Progenitor cell of endocrine pancreas (in vitro differentiated cells): ENCODE data around the gene PPP2R5C. TPM values are rescaled to one million over a fixed set of nuclear protein-coding genes. Genes with fewer than 3 reads are reported as not detected.
A peak's percentile ranks its signal among the peaks of the same experiment; 100 is the strongest.

Experiments
- DNase-seq: peaks from one replicate; pipeline ENCODE4 v3.0.0; 2021; ENCODE audit warnings: low spot score; ENCODE audit not compliant: unreplicated experiment
- H3K27ac Mint-ChIP-seq: 2 replicates; pipeline ENCODE4 v1.8.0; 2021; ENCODE audit warnings: mild to moderate bottlenecking, moderate library complexity, mixed read lengths
- H3K27me3 Mint-ChIP-seq: 2 replicates; pipeline ENCODE4 v1.8.0; 2021; ENCODE audit warnings: mixed read lengths
- H3K36me3 Mint-ChIP-seq: 2 replicates; pipeline ENCODE4 v1.8.0; 2022; ENCODE audit warnings: mixed read lengths; ENCODE audit not compliant: insufficient read depth
- H3K4me1 Mint-ChIP-seq: 2 replicates; pipeline ENCODE4 v1.8.0; 2021; ENCODE audit warnings: low read depth, mixed read lengths
- H3K4me3 Mint-ChIP-seq: 2 replicates; pipeline ENCODE4 v1.8.0; 2021; ENCODE audit warnings: low read depth, mild to moderate bottlenecking, moderate library complexity, mixed read lengths
- H3K9me3 Mint-ChIP-seq: 2 replicates; pipeline ENCODE4 v1.8.0; 2021; ENCODE audit warnings: low read depth, mixed read lengths
- CTCF ChIP-seq: fragments of 200-600 bp; sonication (generic); IDR thresholded peaks from one replicate; pipeline ENCODE4 v1.5.0; 2021; ENCODE audit warnings: antibody characterized with exemption, mild to moderate bottlenecking; ENCODE audit not compliant: unreplicated experiment
- total RNA-seq: library from RNA; stranded (reverse); gene quantifications from 2 replicates; pipeline ENCODE4 v1.2.1, GENCODE V29; 2021

Gene PPP2R5C
- total RNA-seq, 1 donor from 2014 or later: 120 TPM

GRCh38 chr14:101755591-101756324, 5.8 kb upstream of the PPP2R5C start:
- H3K4me1 Mint-ChIP-seq: no peaks in the 10 kb centered on the region
- H3K27me3 Mint-ChIP-seq: peaks cover 42% of the 10 kb centered on the region
- no peaks in the 10 kb centered on the region for H3K36me3 Mint-ChIP-seq
- H3K9me3 Mint-ChIP-seq: peaks cover 6% of the 10 kb centered on the region
- no peak for TF ChIP-seq CTCF
- H3K27ac Mint-ChIP-seq: no peak overlapping the region
- DNase-seq: no peak
- no peak overlapping the region for H3K4me3 Mint-ChIP-seq

- Mint-ChIP-seq H3K36me3 (no peaks in the 10 kb centered on the region), H3K4me1 (no peaks in the 10 kb centered on the region), H3K27ac (no peak overlapping the region), H3K27me3 (peaks cover 39% of the 10 kb centered on the region), H3K9me3 (peaks cover 6% of the 10 kb centered on the region), H3K4me3 (no peak overlapping the region)
- no peak for TF ChIP-seq CTCF
- no peak for DNase-seq
Measured at GRCh38 chr14:101757064-101757838, 4.3 kb upstream of the PPP2R5C start.

- Mint-ChIP-seq H3K4me3 (no peak overlapping the region), H3K9me3 (no peaks in the 10 kb centered on the region), H3K27ac (no peak overlapping the region), H3K36me3 (no peaks in the 10 kb centered on the region), H3K27me3 (peaks cover 34% of the 10 kb centered on the region), H3K4me1 (peaks cover 3% of the 10 kb centered on the region)
- TF ChIP-seq CTCF: no peak
- no peak for DNase-seq
Measured at GRCh38 chr14:101757839-101758211, 3.7 kb upstream of the PPP2R5C start.

- H3K4me3 Mint-ChIP-seq: no peak overlapping the region
- H3K36me3 Mint-ChIP-seq: peaks cover 4% of the 10 kb centered on the region
- no peak for DNase-seq
- no peak overlapping the region for H3K27ac Mint-ChIP-seq
- H3K9me3 Mint-ChIP-seq: no peaks in the 10 kb centered on the region
- TF ChIP-seq CTCF: no peak
- H3K27me3 Mint-ChIP-seq: peaks cover 34% of the 10 kb centered on the region
- H3K4me1 Mint-ChIP-seq: peaks cover 3% of the 10 kb centered on the region
Measured at GRCh38 chr14:101758913-101759593, 2.5 kb upstream of the PPP2R5C start.

- peaks cover 29% of the 10 kb centered on the region for H3K27me3 Mint-ChIP-seq
Measured at GRCh38 chr14:101760138-101761011, 1.1 kb upstream of the PPP2R5C start.

More at GRCh38 chr14:101760138-101761011, 1.1 kb upstream of the PPP2R5C start:
- no peak for TF ChIP-seq CTCF
- Mint-ChIP-seq H3K4me1 (peaks cover 3% of the 10 kb centered on the region), H3K36me3 (peaks cover 9% of the 10 kb centered on the region), H3K9me3 (no peaks in the 10 kb centered on the region), H3K4me3 (peak overlapping the region; percentile 46), H3K27ac (no peak overlapping the region)
- peak; percentile 95 for DNase-seq
